Keratinocyte (primary cell): ENCODE measurements around the gene SRY. TPM values are rescaled to one million over a fixed set of nuclear protein-coding genes. Genes with fewer than 3 reads are reported as not detected.

Experiments used
- DNase-seq: peaks from one replicate; pipeline ENCODE4 v3.0.0-alpha.2; 2011; ENCODE audit warnings: low read depth, missing footprints, low spot score
- FAIRE-seq: peaks from 2 replicates; lab custom pipeline; 2011; peaks lifted over from hg19 to GRCh38; lab: Jason Lieb, UNC
- H2AFZ ChIP-seq: 2 replicates; pipeline ENCODE4 v1.6.0; 2012; ENCODE audit warnings: low read length, control low read depth, inconsistent platforms; ENCODE audit not compliant: control insufficient read depth
- H3K27ac ChIP-seq: 2 replicates; pipeline ENCODE4 v1.5.1; 2011; ENCODE audit warnings: low read length; ENCODE audit not compliant: control insufficient read depth, insufficient read depth
- H3K27me3 ChIP-seq: 3 replicates; pipeline ENCODE4 v1.6.0; 2011; ENCODE audit warnings: low read length; ENCODE audit not compliant: control insufficient read depth, insufficient read depth; ENCODE audit errors: extremely low read depth
- H3K36me3 ChIP-seq, 2 experiments: 2 replicates in 1 of 2; 3 replicates in 1 of 2; pipeline ENCODE4 v1.5.1; 2011; ENCODE audit warnings: low read length in 2 of 2, mild to moderate bottlenecking in 1 of 2; ENCODE audit not compliant: control insufficient read depth in 2 of 2, insufficient read depth in 2 of 2; ENCODE audit errors: extremely low read depth in 1 of 2
- H3K4me1 ChIP-seq: 3 replicates; pipeline ENCODE4 v1.5.1; 2011; ENCODE audit warnings: low read length; ENCODE audit not compliant: control insufficient read depth, insufficient read depth; ENCODE audit errors: extremely low read depth
- H3K4me2 ChIP-seq: 3 replicates; pipeline ENCODE4 v1.6.0; 2011; ENCODE audit warnings: low read depth, low read length; ENCODE audit not compliant: control insufficient read depth, insufficient read depth; ENCODE audit errors: extremely low read depth
- H3K4me3 ChIP-seq, 3 experiments: fragments of 200-600 bp in 1 of 3; sonication (generic) in 1 of 3; 2 replicates in 2 of 3; 3 replicates in 1 of 3; pipeline ENCODE4 v1.5.1; 2011 to 2016; ENCODE audit warnings: low read length in 3 of 3, mild to moderate bottlenecking in 3 of 3, control low read depth in 2 of 3, inconsistent platforms in 1 of 3, low read depth in 1 of 3, mixed read lengths in 1 of 3, mixed run types in 1 of 3, moderate library complexity in 1 of 3; ENCODE audit not compliant: control insufficient read depth in 2 of 3, insufficient read depth in 2 of 3; ENCODE audit errors: extremely low read depth in 1 of 3
- H3K79me2 ChIP-seq: 2 replicates; pipeline ENCODE4 v1.6.0; 2012; ENCODE audit warnings: low read length; ENCODE audit not compliant: control insufficient read depth, insufficient read depth
- H3K9ac ChIP-seq: 3 replicates; pipeline ENCODE4 v1.6.0; 2011; ENCODE audit warnings: low read length; ENCODE audit not compliant: control insufficient read depth, insufficient read depth; ENCODE audit errors: extremely low read depth
- H3K9me1 ChIP-seq: 3 replicates; pipeline ENCODE4 v1.6.0; 2011; ENCODE audit warnings: low read length; ENCODE audit not compliant: control insufficient read depth, insufficient read depth; ENCODE audit errors: extremely low read depth
- H3K9me3 ChIP-seq: 2 replicates; pipeline ENCODE4 v1.5.1; 2012; ENCODE audit warnings: low read depth, low read length; ENCODE audit not compliant: control insufficient read depth
- H4K20me1 ChIP-seq: 3 replicates; pipeline ENCODE4 v1.6.0; 2011; ENCODE audit warnings: low read length; ENCODE audit not compliant: control insufficient read depth, insufficient read depth; ENCODE audit errors: extremely low read depth
- CTCF ChIP-seq, 3 experiments: IDR thresholded peaks in 1 of 3; conservative IDR thresholded peaks in 1 of 3; optimal IDR thresholded peaks in 1 of 3; 2 replicates in 2 of 3; 3 replicates in 1 of 3; pipeline versions ENCODE3 to v1.5.1; 2011; ENCODE audit warnings: low read length in 3 of 3, mild to moderate bottlenecking in 3 of 3, moderate library complexity in 2 of 3, control low read depth in 1 of 3, inconsistent platforms in 1 of 3; ENCODE audit not compliant: insufficient read depth in 2 of 3; ENCODE audit errors: extremely low read depth in 1 of 3
- EZH2 ChIP-seq: IDR thresholded peaks from one replicate; pipeline ENCODE4 v1.6.1; 2012; ENCODE audit warnings: inconsistent platforms, mild to moderate bottlenecking, low read length, moderate library complexity
- dilution Hi-C: fragments of 300-500 bp; cut with MboI; formaldehyde crosslinking; loops from one replicate; pipeline ENCODE4 v1.7.0; 2020; ENCODE audit warnings: low sequenced_read_pairs; ENCODE audit not compliant: extremely low pct_ligation_motif_present
- polyA plus RNA-seq, 5 experiments: library from polyadenylated mRNA; depleted of rRNA in 3 of 5; stranded (reverse) in 3 of 5; stranded (forward) in 1 of 5; unstranded in 1 of 5; fragments of >200 nt; gene quantifications; 1 replicate in 1 of 5; 2 replicates in 3 of 5; 3 replicates in 1 of 5; pipeline versions ENCODE4 v1.2.1 to v1.2.3, GENCODE V29; 2011 to 2012; ENCODE audit warnings: missing spikeins in 2 of 5, low read depth in 1 of 5, low replicate concordance in 1 of 5

SRY gene
- polyA plus RNA-seq, 1 donor (not counting 4 experiments of a cell fraction or from before 2014, with no cell fraction given) = not detected

- dilution Hi-C loops = no loop called here
- H3K9me1 ChIP-seq = no peaks in the 10 kb centered on the region
- no peaks in the 10 kb centered on the region for H4K20me1 ChIP-seq
- DNase-seq (no peak), FAIRE-seq (no peak)
- no peak for TF ChIP-seq EZH2
- no peak overlapping the region for H3K27ac ChIP-seq
- H3K9me3 ChIP-seq = no peaks in the 10 kb centered on the region
- H2AFZ ChIP-seq = no peak overlapping the region
- no peaks in the 10 kb centered on the region for H3K36me3 ChIP-seq
- H3K4me1 ChIP-seq = no peaks in the 10 kb centered on the region
- H3K4me2 ChIP-seq = no peak overlapping the region
- no peak overlapping the region for H3K4me3 ChIP-seq
- H3K9ac ChIP-seq = no peak overlapping the region
- H3K27me3 ChIP-seq = no peaks in the 10 kb centered on the region
- no peaks in the 10 kb centered on the region for H3K79me2 ChIP-seq
Observed at GRCh38 chrY:2797991-2798390, 10.5 kb upstream of the SRY start.

- no peaks in the 10 kb centered on the region for H3K9me3 ChIP-seq
- no peak overlapping the region for H2AFZ ChIP-seq
- no peaks in the 10 kb centered on the region for H3K27me3 ChIP-seq
- no peak for FAIRE-seq
- H3K4me2 ChIP-seq = no peak overlapping the region
- no peak for DNase-seq
- TF ChIP-seq CTCF (optimal IDR thresholded peaks at IDR 0.05 in 1 of 3, IDR thresholded peaks at IDR 0.05 in 1 of 3, conservative IDR thresholded peaks at IDR 0.05 in 1 of 3; ENCODE audit: extremely low read depth in 1 of 3, insufficient read depth in 2 of 3, low read length in 3 of 3) (no peak), EZH2 (no peak)
- no peaks in the 10 kb centered on the region for H3K36me3 ChIP-seq
- no peaks in the 10 kb centered on the region for H3K9me1 ChIP-seq
- no peak overlapping the region for H3K9ac ChIP-seq
- no peaks in the 10 kb centered on the region for H4K20me1 ChIP-seq
- no peak overlapping the region for H3K4me3 ChIP-seq
- dilution Hi-C loops = no loop called here
- no peak overlapping the region for H3K27ac ChIP-seq
- H3K4me1 ChIP-seq = no peaks in the 10 kb centered on the region
- no peaks in the 10 kb centered on the region for H3K79me2 ChIP-seq
Observed at GRCh38 chrY:2796977-2797523, 9.6 kb upstream of the SRY start.

- Histone ChIP-seq H4K20me1 (no peaks in the 10 kb centered on the region), H3K4me3 (no peak overlapping the region), H2AFZ (no peak overlapping the region), H3K9ac (no peak overlapping the region), H3K9me1 (no peaks in the 10 kb centered on the region), H3K27ac (no peak overlapping the region), H3K4me2 (no peak overlapping the region), H3K79me2 (no peaks in the 10 kb centered on the region), H3K9me3 (no peaks in the 10 kb centered on the region), H3K4me1 (no peaks in the 10 kb centered on the region), H3K36me3 (no peaks in the 10 kb centered on the region), H3K27me3 (no peaks in the 10 kb centered on the region)
- DNase-seq (no peak), FAIRE-seq (no peak)
- TF ChIP-seq EZH2 (no peak), CTCF (optimal IDR thresholded peaks at IDR 0.05 in 1 of 3, IDR thresholded peaks at IDR 0.05 in 1 of 3, conservative IDR thresholded peaks at IDR 0.05 in 1 of 3; ENCODE audit: extremely low read depth in 1 of 3, insufficient read depth in 2 of 3, low read length in 3 of 3) (no peak)
- dilution Hi-C loops = no loop called here
Observed at GRCh38 chrY:2789756-2790155, 2.3 kb upstream of the SRY start.
